ENCODE results near the gene DSTYK.
A peak's percentile ranks its signal among the peaks of the same experiment; 100 is the strongest.

Gene DSTYK

GRCh38 chr1:205121660-205122488 lies 89.6 kb downstream of the DSTYK start, which contains the start of gene RBBP5:
RBBP5 (minus strand) TSS chr1:205121978; CDS start chr1:205121873, 105 bp downstream.
- DNase-seq = peak; percentile 87 to 97 (median 89)

GRCh38 chr1:205118752-205119151 lies 92.8 kb downstream of the DSTYK start:
- DNase-seq = no peak

GRCh38 chr1:205111354-205111753 lies 100.1 kb downstream of the DSTYK start:
- no peak for DNase-seq

DNA sequence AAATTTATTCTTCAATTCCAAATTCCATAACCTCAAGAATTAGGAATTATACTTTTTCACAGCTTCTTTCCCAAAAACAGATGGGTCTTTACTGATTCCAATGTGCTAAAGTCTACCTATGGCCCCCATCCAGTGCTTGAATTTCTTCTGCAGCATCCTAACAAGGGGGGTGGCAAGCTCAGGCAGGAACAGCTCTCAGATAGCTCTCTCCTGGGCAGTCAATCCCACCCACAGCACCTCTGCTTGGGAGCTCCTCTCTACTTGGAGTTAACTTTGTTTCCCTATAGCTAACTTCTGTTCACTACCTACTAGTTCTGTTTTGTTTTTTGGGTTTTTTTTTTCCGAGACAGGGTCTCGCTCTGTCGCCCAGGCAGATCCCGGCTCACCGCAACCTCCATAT lies 101.8 kb downstream of the DSTYK start:
- DNase-seq = no peak

DNA sequence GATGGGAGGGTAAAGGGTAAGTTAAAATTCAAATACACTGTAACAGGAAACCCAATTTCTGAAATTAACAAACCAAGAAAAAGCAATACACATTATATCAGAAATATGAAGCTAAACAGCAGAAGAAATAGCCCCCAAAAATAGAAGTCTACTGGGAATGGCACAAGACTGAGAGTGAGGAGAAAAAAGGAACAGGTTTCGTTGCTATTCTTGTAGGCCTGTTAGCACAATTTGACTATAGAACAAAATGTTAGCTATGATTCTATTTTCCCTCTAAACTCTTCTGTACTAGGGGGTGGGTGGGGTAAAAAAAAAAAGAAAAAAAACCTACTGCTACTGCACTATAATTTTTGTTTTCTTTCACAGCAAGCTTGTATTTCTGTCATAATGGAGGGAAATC lies 102.2 kb downstream of the DSTYK start:
- DNase-seq = no peak

- no peak for DNase-seq
These were observed 103.0 kb downstream of the DSTYK start for GRCh38 chr1:205108464-205108863.

GRCh38 chr1:205107327-205107726 lies 104.2 kb downstream of the DSTYK start:
- no peak for DNase-seq

- DNase-seq = no peak
These were observed 109.1 kb downstream of the DSTYK start for GRCh38 chr1:205102404-205102803.

DNA sequence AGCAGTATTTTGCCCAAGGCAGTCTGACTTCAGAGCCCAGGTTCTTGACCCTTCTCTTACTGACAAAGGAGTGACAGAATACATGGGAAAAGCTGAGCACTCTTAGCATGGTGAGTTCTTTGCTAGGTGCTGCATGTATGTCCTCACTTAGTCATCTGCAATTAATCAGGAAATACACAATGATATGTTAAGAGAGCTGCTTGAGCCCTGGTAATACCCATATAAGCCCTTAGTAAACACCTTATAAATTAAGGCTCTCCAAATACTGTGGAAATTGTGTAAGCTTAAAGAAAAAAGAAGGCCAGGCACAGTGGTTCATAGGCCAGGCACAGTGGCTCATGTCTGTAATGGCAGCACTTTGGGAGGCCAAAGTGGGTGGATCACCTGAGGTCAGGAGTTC lies 113.3 kb downstream of the DSTYK start:
- no peak for DNase-seq

DNA sequence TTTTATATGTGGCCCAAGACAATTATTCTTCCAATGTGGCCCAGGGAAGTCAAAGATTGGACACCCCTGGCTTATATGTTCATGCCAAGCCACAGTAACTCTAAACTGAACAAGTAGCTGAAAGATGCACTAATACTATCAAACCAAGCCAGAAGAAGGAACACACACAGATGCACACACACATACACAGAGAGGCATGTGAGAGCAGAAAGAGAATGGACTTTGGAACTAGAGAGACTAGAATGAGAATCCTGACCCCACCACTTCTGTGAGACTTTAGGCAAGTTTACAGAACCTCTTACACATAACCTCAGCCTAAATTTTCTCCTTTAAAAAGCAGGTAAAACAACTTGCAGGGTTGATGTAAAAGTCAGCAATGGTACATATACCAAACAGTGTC lies 116.1 kb downstream of the DSTYK start:
- DNase-seq = no peak

Measured in T-helper 1 cell (primary cell).